ENCODE results near the gene TENM3.

DNA sequence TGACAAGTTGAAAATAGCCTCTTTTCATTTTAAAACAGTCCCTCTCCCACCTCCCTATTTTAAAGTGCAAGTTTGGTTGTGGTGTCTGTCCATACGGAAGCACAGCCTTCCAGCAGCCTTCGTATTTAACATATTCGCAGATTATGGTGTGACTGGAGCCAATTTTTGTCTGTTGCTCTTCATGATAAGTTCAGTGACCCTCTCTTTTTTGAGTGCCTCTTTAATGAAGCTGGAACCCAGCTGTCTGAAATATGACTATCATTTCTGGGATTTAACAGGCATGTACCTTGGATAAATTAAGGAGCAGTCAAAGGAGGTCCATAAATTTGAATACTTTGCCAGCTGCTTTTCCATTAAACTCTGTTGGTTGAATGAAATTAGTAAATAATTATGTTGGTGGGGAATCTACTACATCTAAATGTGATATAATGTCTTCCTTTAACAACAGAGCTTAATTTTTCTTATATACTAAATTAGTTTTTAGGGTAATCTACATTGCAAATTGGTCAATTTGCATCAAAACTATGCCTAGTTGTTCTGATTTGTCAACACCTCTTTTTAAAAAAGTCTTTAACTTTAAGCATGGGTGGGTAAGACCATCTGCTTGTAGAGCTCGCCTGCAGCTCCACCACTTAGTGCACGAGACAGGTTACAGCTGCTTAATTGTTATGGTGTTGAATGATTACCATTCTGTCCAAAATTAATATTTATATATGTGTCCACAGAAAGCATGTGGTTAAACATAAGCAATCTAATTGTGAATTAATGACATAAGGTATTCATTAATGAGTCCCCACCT, 457.4 kb downstream of the TENM3 start:
- TF ChIP-seq, protein P1, sequence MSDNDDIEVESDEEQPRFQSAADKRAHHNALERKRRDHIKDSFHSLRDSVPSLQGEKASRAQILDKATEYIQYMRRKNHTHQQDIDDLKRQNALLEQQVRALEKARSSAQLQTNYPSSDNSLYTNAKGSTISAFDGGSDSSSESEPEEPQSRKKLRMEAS (IDR thresholded peaks at IDR 0.05), result no peak
- TF ChIP-seq YY1 (IDR thresholded peaks at IDR 0.05; ENCODE audit: low read depth, low read length) (no peak), ZNF274 (IDR thresholded peaks at IDR 0.05; ENCODE audit: borderline replicate concordance, extremely low read depth, low read length) (no peak), EZH2 (IDR thresholded peaks at IDR 0.05; ENCODE audit: low read depth, low read length, severe bottlenecking) (no peak)
- TF ChIP-seq, protein P2, sequence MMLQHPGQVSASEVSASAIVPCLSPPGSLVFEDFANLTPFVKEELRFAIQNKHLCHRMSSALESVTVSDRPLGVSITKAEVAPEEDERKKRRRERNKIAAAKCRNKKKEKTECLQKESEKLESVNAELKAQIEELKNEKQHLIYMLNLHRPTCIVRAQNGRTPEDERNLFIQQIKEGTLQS (IDR thresholded peaks at IDR 0.05; ENCODE audit: insufficient read depth, low read depth, low read length), result no peak
